Measurements from ENCODE around the gene TUBB2B.

DNA sequence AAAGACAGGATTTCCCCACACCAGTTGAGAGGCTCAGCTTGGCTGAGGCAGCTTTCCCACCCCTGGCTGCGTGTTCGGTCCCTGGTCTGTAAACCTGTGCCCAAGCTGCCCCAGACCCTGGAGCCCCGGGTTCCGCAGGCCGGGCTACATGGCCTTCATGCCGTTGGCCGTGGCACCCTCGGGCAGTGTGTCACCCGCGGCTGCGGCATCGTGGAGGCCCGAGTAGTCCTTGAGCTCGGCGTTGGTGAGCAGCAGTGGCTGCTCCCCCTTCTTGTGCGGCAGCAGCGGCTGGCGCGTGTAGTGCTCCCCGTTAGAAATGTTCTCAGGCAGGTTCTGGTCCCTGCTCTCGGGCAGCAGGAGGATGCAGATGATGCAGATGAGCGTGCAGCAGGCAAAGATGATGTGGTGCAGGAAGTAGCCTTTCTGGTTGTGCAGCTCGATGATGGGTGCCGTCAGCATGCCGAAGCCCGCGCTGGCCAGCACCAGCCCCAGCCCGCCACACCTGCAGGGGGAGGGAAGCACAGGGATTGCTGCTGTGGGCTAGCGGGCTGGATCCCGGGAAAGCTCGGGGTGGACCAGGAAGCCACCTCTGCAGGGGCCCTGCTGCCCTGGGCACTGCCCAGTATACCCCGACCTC lies 45.6 kb upstream of the TUBB2B start:
- no peak for TF ChIP-seq TAF1 (IDR thresholded peaks at IDR 0.05; ENCODE audit: low read depth)
- no peak for TF ChIP-seq EP300 (IDR thresholded peaks at IDR 0.05; ENCODE audit: borderline replicate concordance)
- TF ChIP-seq, protein P1, sequence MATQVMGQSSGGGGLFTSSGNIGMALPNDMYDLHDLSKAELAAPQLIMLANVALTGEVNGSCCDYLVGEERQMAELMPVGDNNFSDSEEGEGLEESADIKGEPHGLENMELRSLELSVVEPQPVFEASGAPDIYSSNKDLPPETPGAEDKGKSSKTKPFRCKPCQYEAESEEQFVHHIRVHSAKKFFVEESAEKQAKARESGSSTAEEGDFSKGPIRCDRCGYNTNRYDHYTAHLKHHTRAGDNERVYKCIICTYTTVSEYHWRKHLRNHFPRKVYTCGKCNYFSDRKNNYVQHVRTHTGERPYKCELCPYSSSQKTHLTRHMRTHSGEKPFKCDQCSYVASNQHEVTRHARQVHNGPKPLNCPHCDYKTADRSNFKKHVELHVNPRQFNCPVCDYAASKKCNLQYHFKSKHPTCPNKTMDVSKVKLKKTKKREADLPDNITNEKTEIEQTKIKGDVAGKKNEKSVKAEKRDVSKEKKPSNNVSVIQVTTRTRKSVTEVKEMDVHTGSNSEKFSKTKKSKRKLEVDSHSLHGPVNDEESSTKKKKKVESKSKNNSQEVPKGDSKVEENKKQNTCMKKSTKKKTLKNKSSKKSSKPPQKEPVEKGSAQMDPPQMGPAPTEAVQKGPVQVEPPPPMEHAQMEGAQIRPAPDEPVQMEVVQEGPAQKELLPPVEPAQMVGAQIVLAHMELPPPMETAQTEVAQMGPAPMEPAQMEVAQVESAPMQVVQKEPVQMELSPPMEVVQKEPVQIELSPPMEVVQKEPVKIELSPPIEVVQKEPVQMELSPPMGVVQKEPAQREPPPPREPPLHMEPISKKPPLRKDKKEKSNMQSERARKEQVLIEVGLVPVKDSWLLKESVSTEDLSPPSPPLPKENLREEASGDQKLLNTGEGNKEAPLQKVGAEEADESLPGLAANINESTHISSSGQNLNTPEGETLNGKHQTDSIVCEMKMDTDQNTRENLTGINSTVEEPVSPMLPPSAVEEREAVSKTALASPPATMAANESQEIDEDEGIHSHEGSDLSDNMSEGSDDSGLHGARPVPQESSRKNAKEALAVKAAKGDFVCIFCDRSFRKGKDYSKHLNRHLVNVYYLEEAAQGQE (IDR thresholded peaks at IDR 0.05; ENCODE audit: low read depth) = no peak
- no peak for TF ChIP-seq RAD21 (IDR thresholded peaks at IDR 0.05; ENCODE audit: low read depth)
- TF ChIP-seq EGR1 (IDR thresholded peaks at IDR 0.05) = no peak
- no peak for TF ChIP-seq CREB1 (IDR thresholded peaks at IDR 0.05; ENCODE audit: low read depth)
- no peak for TF ChIP-seq USF1 (IDR thresholded peaks at IDR 0.05)
- TF ChIP-seq, protein P2, sequence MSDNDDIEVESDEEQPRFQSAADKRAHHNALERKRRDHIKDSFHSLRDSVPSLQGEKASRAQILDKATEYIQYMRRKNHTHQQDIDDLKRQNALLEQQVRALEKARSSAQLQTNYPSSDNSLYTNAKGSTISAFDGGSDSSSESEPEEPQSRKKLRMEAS (IDR thresholded peaks at IDR 0.05) = no peak
- TF ChIP-seq YY1 (IDR thresholded peaks at IDR 0.05; ENCODE audit: low read depth) = no peak
- no peak for TF ChIP-seq NFIC (IDR thresholded peaks at IDR 0.05)
- no peak for TF ChIP-seq CEBPB (IDR thresholded peaks at IDR 0.05)

Measured in Ishikawa (cell line).